IMR-90 (cell line): ENCODE measurements around the gene DBP. TPM values are rescaled to one million over a fixed set of nuclear protein-coding genes. Genes with fewer than 3 reads are reported as not detected.

Experiments used
- ATAC-seq: fragments of 200-7000 bp; cut with Tn5 transposase; 2 replicates; pipeline ENCODE4 v1.9.1; 2020; ENCODE audit warnings: low read depth, mild to moderate bottlenecking, moderate library complexity
- BruUV-seq: library from RNA; stranded (reverse); fragments of 400-500 nt; replicated peaks from 2 replicates; lab custom pipeline; 2021; lab: Mats Ljungman, UMichigan
- CTCF ChIA-PET: fragments of 300-600 bp; formaldehyde crosslinking; extraction: SDS; loops from one replicate; lab custom pipeline; 2021; ENCODE audit warnings: antibody characterized with exemption; lab: Yijun Ruan, JAX
- POLR2A ChIA-PET: fragments of 300-600 bp; sonication (Branson Sonifier 250); formaldehyde crosslinking; loops from one replicate; lab custom pipeline; 2022; ENCODE audit warnings: antibody characterized with exemption; ENCODE audit not compliant: unreplicated experiment; lab: Charles Lee
- DNase-seq: peaks from one replicate; pipeline ENCODE4 v3.0.0; 2013
- H2AFZ ChIP-seq: replicated peaks from 2 replicates; pipeline ENCODE3; 2013; ENCODE audit warnings: low read length, mild to moderate bottlenecking; ENCODE audit not compliant: poor library complexity
- H2AK5ac ChIP-seq: 2 replicates; pipeline ENCODE4 v1.6.1; 2013; ENCODE audit warnings: low read depth, low read length, inconsistent platforms
- H2AK9ac ChIP-seq: replicated peaks from 2 replicates; pipeline ENCODE3; 2013; ENCODE audit warnings: mild to moderate bottlenecking, low read depth, low read length, moderate library complexity; ENCODE audit not compliant: poor library complexity
- H2BK120ac ChIP-seq: 2 replicates; pipeline ENCODE4 v1.6.1; 2013; ENCODE audit warnings: low read depth, low read length, inconsistent platforms
- H2BK15ac ChIP-seq: 3 replicates; pipeline ENCODE4 v1.6.1; 2013; ENCODE audit warnings: low read depth, low read length, inconsistent platforms
- H2BK20ac ChIP-seq: 2 replicates; pipeline ENCODE4 v1.6.1; 2013; ENCODE audit warnings: low read depth, mild to moderate bottlenecking, inconsistent platforms, low read length, moderate library complexity
- H2BK5ac ChIP-seq: 2 replicates; pipeline ENCODE4 v1.6.1; 2013; ENCODE audit warnings: mild to moderate bottlenecking, low read depth, low read length, inconsistent platforms; ENCODE audit not compliant: poor library complexity, severe bottlenecking
- H3K14ac ChIP-seq: replicated peaks from 2 replicates; pipeline ENCODE4 v1.6.1; 2013; ENCODE audit warnings: low read depth, low read length, inconsistent platforms
- H3K18ac ChIP-seq: 2 replicates; pipeline ENCODE4 v1.6.1; 2013; ENCODE audit warnings: low read depth, low read length, control low read depth
- H3K23ac ChIP-seq: 2 replicates; pipeline ENCODE4 v1.6.1; 2013; ENCODE audit warnings: low read depth, low read length, inconsistent platforms
- H3K27ac ChIP-seq: 2 replicates; pipeline ENCODE4 v1.5.1; 2013; ENCODE audit warnings: mild to moderate bottlenecking, control low read depth, low read length; ENCODE audit not compliant: insufficient read depth
- H3K27me3 ChIP-seq: 2 replicates; pipeline ENCODE4 v1.6.1; 2013; ENCODE audit warnings: low read length; ENCODE audit not compliant: control insufficient read depth, insufficient read depth
- H3K36me3 ChIP-seq: 2 replicates; pipeline ENCODE4 v1.6.1; 2013; ENCODE audit warnings: low read length, mixed read lengths; ENCODE audit not compliant: control insufficient read depth, insufficient read depth
- H3K4ac ChIP-seq: 2 replicates; pipeline ENCODE4 v1.6.1; 2013; ENCODE audit warnings: low read depth, low read length, inconsistent platforms
- H3K4me1 ChIP-seq: 2 replicates; pipeline ENCODE4 v1.6.1; 2013; ENCODE audit warnings: low read length, mixed read lengths; ENCODE audit not compliant: control insufficient read depth, insufficient read depth
- H3K4me2 ChIP-seq: 2 replicates; pipeline ENCODE4 v1.6.1; 2013; ENCODE audit warnings: low read depth, mild to moderate bottlenecking, control low read depth, low read length, moderate library complexity
- H3K4me3 ChIP-seq: 2 replicates; pipeline ENCODE4 v1.5.1; 2013; ENCODE audit warnings: low read depth, mild to moderate bottlenecking, control low read depth, low read length, moderate library complexity; ENCODE audit not compliant: insufficient read depth
- H3K56ac ChIP-seq: 2 replicates; pipeline ENCODE4 v1.6.1; 2013; ENCODE audit warnings: low read length, inconsistent platforms; ENCODE audit not compliant: insufficient read depth; ENCODE audit errors: extremely low read depth
- H3K79me1 ChIP-seq, 2 experiments: 2 replicates each; pipeline ENCODE4 v1.6.1; 2013; ENCODE audit warnings: low read length in 2 of 2, inconsistent platforms in 1 of 2, low read depth in 1 of 2
- H3K9ac ChIP-seq: 2 replicates; pipeline ENCODE4 v1.6.1; 2013; ENCODE audit warnings: low read depth, low read length, control low read depth
- H3K9me1 ChIP-seq: 2 replicates; pipeline ENCODE4 v1.6.1; 2013; ENCODE audit warnings: low read length, inconsistent platforms; ENCODE audit not compliant: insufficient read depth
- H3K9me3 ChIP-seq: 2 replicates; pipeline ENCODE4 v1.6.1; 2013; ENCODE audit warnings: low read length; ENCODE audit not compliant: control insufficient read depth, insufficient read depth
- H4K20me1 ChIP-seq: 2 replicates; pipeline ENCODE4 v1.6.1; 2013; ENCODE audit warnings: low read length, inconsistent platforms; ENCODE audit not compliant: insufficient read depth
- H4K5ac ChIP-seq: 2 replicates; pipeline ENCODE4 v1.6.1; 2013; ENCODE audit warnings: mild to moderate bottlenecking, low read depth, low read length, control low read depth
- H4K8ac ChIP-seq, 2 experiments: 2 replicates each; pipeline ENCODE4 v1.6.1; 2013; ENCODE audit warnings: low read depth in 2 of 2, low read length in 2 of 2, control low read depth in 1 of 2, inconsistent platforms in 1 of 2
- H4K91ac ChIP-seq: 2 replicates; pipeline ENCODE4 v1.6.1; 2013; ENCODE audit warnings: low read depth, low read length, inconsistent platforms; ENCODE audit not compliant: insufficient read depth
- CHD1 ChIP-seq: IDR thresholded peaks from 2 replicates; pipeline ENCODE4 v1.6.1; 2012; ENCODE audit warnings: low read depth, low read length, improper control_type of control experiment
- CTCF ChIP-seq: conservative IDR thresholded peaks from 2 replicates; pipeline ENCODE4 v1.5.1; 2012; ENCODE audit warnings: mild to moderate bottlenecking, low read depth, low read length, improper control_type of control experiment
- FOS ChIP-seq: fragments of 150-350 bp; IDR thresholded peaks from 2 replicates; pipeline ENCODE4 v1.6.1; 2016; ENCODE audit warnings: low read depth, low read length
- MXI1 ChIP-seq: IDR thresholded peaks from 2 replicates; pipeline ENCODE4 v1.6.1; 2012; ENCODE audit warnings: low read depth, mild to moderate bottlenecking, low read length, moderate library complexity, borderline replicate concordance
- RAD21 ChIP-seq: IDR thresholded peaks from 2 replicates; pipeline ENCODE4 v1.6.1; 2012; ENCODE audit warnings: low read length, improper control_type of control experiment
- RCOR1 ChIP-seq: IDR thresholded peaks from 2 replicates; pipeline ENCODE4 v1.6.1; 2012; ENCODE audit warnings: mild to moderate bottlenecking, low read length, improper control_type of control experiment; ENCODE audit not compliant: insufficient replicate concordance
- SMC3 ChIP-seq: fragments of 150-350 bp; IDR thresholded peaks from 2 replicates; pipeline ENCODE4 v1.6.1; 2016; ENCODE audit warnings: low read depth, mild to moderate bottlenecking, antibody characterized with exemption, low read length, moderate library complexity
- USF2 ChIP-seq: fragments of 150-350 bp; IDR thresholded peaks from 2 replicates; pipeline ENCODE4 v1.6.1; 2017; ENCODE audit warnings: mild to moderate bottlenecking, antibody characterized with exemption, low read length, low read depth
- whole genome bisulfite sequencing, 2 experiments: methylation state at CpG; one replicate each; pipeline versions ENCODE4 v1.1.5 to v1.1.7; 2013; ENCODE audit warnings: missing lambda C conversion rate in 2 of 2; ENCODE audit not compliant: insufficient read length in 1 of 2; ENCODE audit errors: extremely low coverage in 2 of 2; 5-methylcytosine and 5-hydroxymethylcytosine counted together
- dilution Hi-C: fragments of 300-500 bp; cut with HindIII; formaldehyde crosslinking; loops from one replicate; pipeline ENCODE4 v1.14.3; 2018; ENCODE audit warnings: low sequenced_read_pairs; ENCODE audit not compliant: unreplicated experiment
- in situ Hi-C: fragments of 300-500 bp; cut with MboI; formaldehyde crosslinking; loops from 3 replicates; pipeline ENCODE4 v1.14.3; 2019; ENCODE audit warnings: low sequenced_read_pairs, inconsistent platforms, mixed read lengths
- intact Hi-C: fragments of 100-400 bp; cut with micrococcal nuclease; formaldehyde crosslinking; loops from 2 replicates; pipeline ENCODE4 v1.10.0; 2022
- polyA plus RNA-seq, 3 experiments: library from polyadenylated mRNA; depleted of rRNA; stranded (reverse); fragments of >200 nt; gene quantifications; 2 replicates each; pipeline ENCODE4 v1.2.3, GENCODE V29; 2012; ENCODE audit warnings: low replicate concordance in 1 of 3
- total RNA-seq: library from RNA; depleted of rRNA; stranded (reverse); fragments of >200 nt; gene quantifications from 2 replicates; pipeline ENCODE4 v1.2.3, GENCODE V29; 2012

The DBP gene
- total and polyA plus RNA-seq, 2 of the 4 experiments (the other 2 are of a cell fraction) = 3.0 to 3.6 TPM

- TF ChIP-seq CTCF = no peak
Measured at GRCh38 chr19:48628486-48629296, 8.5 kb downstream of the DBP start (continued).

DNA sequence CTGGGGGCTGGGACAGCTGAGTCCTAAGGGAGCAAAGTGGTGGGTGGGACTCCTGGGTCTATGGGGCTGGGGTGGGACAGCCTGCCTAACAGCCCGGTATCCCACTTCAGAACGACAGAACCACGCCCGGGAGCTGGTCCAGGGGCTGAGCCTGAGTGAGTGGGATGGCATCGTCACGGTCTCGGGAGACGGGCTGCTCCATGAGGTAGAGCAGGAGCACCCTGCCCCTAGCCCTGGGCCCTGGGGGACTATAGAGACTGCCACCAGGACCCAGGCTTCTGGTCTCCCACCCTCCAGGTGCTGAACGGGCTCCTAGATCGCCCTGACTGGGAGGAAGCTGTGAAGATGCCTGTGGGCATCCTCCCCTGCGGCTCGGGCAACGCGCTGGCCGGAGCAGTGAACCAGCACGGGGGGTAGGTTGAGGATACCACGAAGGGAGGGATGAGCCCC is 9.3 kb downstream of the DBP start:
- Histone ChIP-seq H3K4me2 (no peak overlapping the region), H3K27ac (no peak overlapping the region), H4K20me1 (no peaks in the 10 kb centered on the region), H2AFZ (no peak overlapping the region), H4K91ac (no peak overlapping the region), H2AK5ac (no peak overlapping the region), H3K18ac (no peak overlapping the region), H4K8ac (no peak overlapping the region), H3K23ac (no peak overlapping the region), H3K9ac (no peak overlapping the region), H4K5ac (no peak overlapping the region), H3K79me1 (peaks cover 4 to 21% of the 10 kb centered on the region in 2 experiments; a peak in 3 of 4 replicates), H3K4me1 (peaks cover 23% of the 10 kb centered on the region), H3K4ac (no peak overlapping the region), H3K9me3 (no peaks in the 10 kb centered on the region), H2BK20ac (no peak overlapping the region), H2BK120ac (no peak overlapping the region), H3K4me3 (no peak overlapping the region), H3K14ac (no peak overlapping the region), H2AK9ac (no peak overlapping the region), H2BK15ac (no peak overlapping the region), H3K27me3 (no peaks in the 10 kb centered on the region), H3K56ac (no peak overlapping the region), H2BK5ac (no peak overlapping the region), H3K36me3 (peaks cover 6% of the 10 kb centered on the region; the same call in 1 of the 2 replicates), H3K9me1 (peaks cover 6% of the 10 kb centered on the region)
- no peak for DNase-seq
- no peak for TF ChIP-seq SMC3
- TF ChIP-seq USF2 = no peak
- no peak for TF ChIP-seq RAD21
- no peak for TF ChIP-seq MXI1
- no peak for TF ChIP-seq CHD1
- no peak for TF ChIP-seq RCOR1
- TF ChIP-seq FOS = no peak
- POLR2A ChIA-PET = no interaction called here
- in situ Hi-C loops (no loop called here), intact Hi-C loops (no loop called here), dilution Hi-C loops (no loop called here)
- BruUV-seq = no TSS peak
- no peak for ATAC-seq
- CTCF ChIA-PET = no interaction called here
- WGBS, 2 experiments = 90% methylated on average over 2 of the region's 17 CpGs; no CpG with 5 or more reads in 1 of the 2 experiments
